Progenitor cell of endocrine pancreas (in vitro differentiated cells): ENCODE measurements around the gene SBK2. TPM values are rescaled to one million over a fixed set of nuclear protein-coding genes. Genes with fewer than 3 reads are reported as not detected.
A peak's percentile ranks its signal among the peaks of the same experiment; 100 is the strongest.

Experiments used
- DNase-seq: peaks from one replicate; pipeline ENCODE4 v3.0.0; 2021; ENCODE audit warnings: low spot score; ENCODE audit not compliant: unreplicated experiment
- H3K27ac Mint-ChIP-seq: 2 replicates; pipeline ENCODE4 v1.8.0; 2021; ENCODE audit warnings: mild to moderate bottlenecking, moderate library complexity, mixed read lengths
- H3K27me3 Mint-ChIP-seq: 2 replicates; pipeline ENCODE4 v1.8.0; 2021; ENCODE audit warnings: mixed read lengths
- H3K36me3 Mint-ChIP-seq: 2 replicates; pipeline ENCODE4 v1.8.0; 2022; ENCODE audit warnings: mixed read lengths; ENCODE audit not compliant: insufficient read depth
- H3K4me1 Mint-ChIP-seq: 2 replicates; pipeline ENCODE4 v1.8.0; 2021; ENCODE audit warnings: low read depth, mixed read lengths
- H3K4me3 Mint-ChIP-seq: 2 replicates; pipeline ENCODE4 v1.8.0; 2021; ENCODE audit warnings: low read depth, mild to moderate bottlenecking, moderate library complexity, mixed read lengths
- H3K9me3 Mint-ChIP-seq: 2 replicates; pipeline ENCODE4 v1.8.0; 2021; ENCODE audit warnings: low read depth, mixed read lengths
- total RNA-seq: library from RNA; stranded (reverse); gene quantifications from 2 replicates; pipeline ENCODE4 v1.2.1, GENCODE V29; 2021
- TF ChIP-seq, protein P1 (sequence below): fragments of 200-600 bp; sonication (generic); IDR thresholded peaks from one replicate; pipeline ENCODE4 v1.5.0; 2021; ENCODE audit warnings: antibody characterized with exemption, mild to moderate bottlenecking; ENCODE audit not compliant: unreplicated experiment

The SBK2 gene
- total RNA-seq, 1 donor from 2014 or later = 2.3 TPM

DNA sequence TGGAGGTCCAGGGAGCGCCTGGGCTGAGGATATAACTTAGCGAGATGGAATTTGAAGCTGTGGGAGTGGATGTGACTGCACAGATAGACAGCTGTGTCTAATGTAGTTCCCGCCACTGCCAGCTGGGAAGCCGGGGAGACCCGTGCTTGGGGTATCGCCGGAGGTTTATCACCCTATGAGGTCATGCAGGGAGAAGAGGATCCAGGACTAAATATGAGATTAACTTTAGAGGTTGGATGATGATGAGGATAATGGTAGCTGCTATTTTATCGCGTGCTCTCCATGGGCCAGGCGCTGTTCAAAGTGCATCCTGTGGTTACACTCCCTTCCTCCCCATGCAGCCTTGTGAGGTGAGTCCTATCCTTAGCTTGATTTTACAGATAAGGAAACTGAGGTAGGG lies 28.8 kb downstream of the SBK2 start:
- Mint-ChIP-seq H3K4me3 (no peak overlapping the region), H3K9me3 (peaks cover 3% of the 10 kb centered on the region), H3K36me3 (no peaks in the 10 kb centered on the region), H3K4me1 (no peaks in the 10 kb centered on the region), H3K27me3 (peaks cover 34% of the 10 kb centered on the region), H3K27ac (no peak overlapping the region)
- DNase-seq = no peak
- TF ChIP-seq, protein P1, sequence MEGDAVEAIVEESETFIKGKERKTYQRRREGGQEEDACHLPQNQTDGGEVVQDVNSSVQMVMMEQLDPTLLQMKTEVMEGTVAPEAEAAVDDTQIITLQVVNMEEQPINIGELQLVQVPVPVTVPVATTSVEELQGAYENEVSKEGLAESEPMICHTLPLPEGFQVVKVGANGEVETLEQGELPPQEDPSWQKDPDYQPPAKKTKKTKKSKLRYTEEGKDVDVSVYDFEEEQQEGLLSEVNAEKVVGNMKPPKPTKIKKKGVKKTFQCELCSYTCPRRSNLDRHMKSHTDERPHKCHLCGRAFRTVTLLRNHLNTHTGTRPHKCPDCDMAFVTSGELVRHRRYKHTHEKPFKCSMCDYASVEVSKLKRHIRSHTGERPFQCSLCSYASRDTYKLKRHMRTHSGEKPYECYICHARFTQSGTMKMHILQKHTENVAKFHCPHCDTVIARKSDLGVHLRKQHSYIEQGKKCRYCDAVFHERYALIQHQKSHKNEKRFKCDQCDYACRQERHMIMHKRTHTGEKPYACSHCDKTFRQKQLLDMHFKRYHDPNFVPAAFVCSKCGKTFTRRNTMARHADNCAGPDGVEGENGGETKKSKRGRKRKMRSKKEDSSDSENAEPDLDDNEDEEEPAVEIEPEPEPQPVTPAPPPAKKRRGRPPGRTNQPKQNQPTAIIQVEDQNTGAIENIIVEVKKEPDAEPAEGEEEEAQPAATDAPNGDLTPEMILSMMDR = no peak

DNA sequence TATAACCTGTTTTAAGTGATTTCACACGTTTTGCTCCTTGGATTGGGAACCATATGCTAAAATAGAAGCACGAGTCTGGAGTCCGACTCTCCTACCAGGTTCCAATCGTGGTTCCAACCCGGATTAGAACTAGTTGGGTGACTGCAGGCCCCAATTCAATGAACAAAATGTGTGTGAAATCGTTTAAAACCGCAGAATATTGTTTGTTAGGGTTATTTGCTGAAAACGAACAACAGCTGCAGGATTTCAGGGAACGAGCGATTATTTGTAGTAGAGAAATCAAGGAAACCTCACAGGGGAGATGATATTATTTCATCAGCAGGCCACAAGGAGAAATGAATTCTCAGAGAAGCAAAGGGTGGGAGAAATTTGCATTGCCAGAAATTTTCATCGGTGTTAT lies 32.0 kb downstream of the SBK2 start:
- H3K9me3 Mint-ChIP-seq = peaks cover 3% of the 10 kb centered on the region
- H3K36me3 Mint-ChIP-seq = no peaks in the 10 kb centered on the region
- H3K27ac Mint-ChIP-seq = no peak overlapping the region
- DNase-seq = no peak
- no peak overlapping the region for H3K4me3 Mint-ChIP-seq
- TF ChIP-seq, protein P1 = no peak
- no peaks in the 10 kb centered on the region for H3K4me1 Mint-ChIP-seq
- peaks cover 41% of the 10 kb centered on the region for H3K27me3 Mint-ChIP-seq

DNA sequence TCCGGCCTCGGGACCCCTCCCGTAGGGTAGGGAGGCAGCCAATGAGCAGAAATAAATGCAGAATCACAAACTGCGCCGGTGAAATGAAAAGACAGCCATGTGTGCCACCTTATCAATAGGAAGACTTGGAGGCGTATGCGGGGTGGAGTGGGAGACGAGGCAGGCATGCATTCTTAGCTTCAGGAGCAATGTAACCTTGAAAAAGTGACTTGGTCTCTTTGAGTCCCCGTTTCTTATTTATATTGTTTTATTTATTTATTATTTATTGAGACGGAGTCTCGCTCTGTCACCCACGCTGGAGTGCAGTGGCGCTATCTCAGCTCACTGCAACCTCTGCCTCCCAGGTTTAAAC lies 32.7 kb downstream of the SBK2 start:
- DNase-seq = no peak
- Mint-ChIP-seq H3K4me3 (no peak overlapping the region), H3K27ac (no peak overlapping the region), H3K4me1 (no peaks in the 10 kb centered on the region), H3K9me3 (peaks cover 3% of the 10 kb centered on the region), H3K36me3 (no peaks in the 10 kb centered on the region), H3K27me3 (peaks cover 42% of the 10 kb centered on the region)
- TF ChIP-seq, protein P1 = no peak

DNA sequence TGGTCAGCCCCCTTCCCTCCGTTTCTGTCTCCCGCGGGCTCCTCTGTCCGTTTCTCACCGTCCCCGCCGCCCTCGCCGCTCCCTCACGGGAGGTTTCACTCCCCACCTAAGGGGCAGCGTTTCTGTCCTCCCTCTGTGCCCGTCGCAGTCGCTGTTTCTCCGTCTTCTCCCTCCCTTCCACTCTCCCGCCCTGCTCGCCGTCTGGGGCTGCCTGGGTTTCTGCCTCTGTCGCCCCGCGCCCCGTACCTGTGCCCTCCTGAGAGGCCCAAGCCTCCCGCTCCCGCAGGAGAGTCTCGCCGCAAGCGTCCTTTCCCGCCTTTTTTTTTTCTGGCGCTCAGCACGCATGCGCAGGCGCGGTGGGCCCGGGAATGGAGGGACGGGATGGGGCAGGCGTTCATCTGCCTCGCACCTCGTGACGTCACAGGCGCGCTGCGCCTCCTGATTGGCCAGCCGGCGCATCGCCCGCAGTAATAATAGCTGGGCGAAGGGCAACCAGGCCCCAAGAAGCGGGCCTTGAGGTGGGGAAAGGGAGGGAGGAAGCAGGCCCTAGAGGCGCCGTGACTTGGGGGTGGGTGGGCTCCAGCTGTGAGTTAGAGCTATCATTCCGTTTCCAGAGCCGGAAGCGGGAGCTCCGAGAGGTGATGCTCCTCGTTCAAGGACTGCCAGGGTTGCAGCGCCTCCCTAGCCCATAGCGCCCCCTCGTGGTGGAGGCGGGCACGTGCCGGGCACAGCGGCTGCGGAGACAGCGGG lies 33.3 kb downstream of the SBK2 start:
- Mint-ChIP-seq H3K36me3 (no peaks in the 10 kb centered on the region), H3K4me1 (no peaks in the 10 kb centered on the region), H3K27me3 (peaks cover 47% of the 10 kb centered on the region), H3K9me3 (peaks cover 3% of the 10 kb centered on the region), H3K4me3 (no peak overlapping the region), H3K27ac (no peak overlapping the region)
- DNase-seq = peak; percentile 78
- TF ChIP-seq, protein P1 = peak; percentile 88

DNA sequence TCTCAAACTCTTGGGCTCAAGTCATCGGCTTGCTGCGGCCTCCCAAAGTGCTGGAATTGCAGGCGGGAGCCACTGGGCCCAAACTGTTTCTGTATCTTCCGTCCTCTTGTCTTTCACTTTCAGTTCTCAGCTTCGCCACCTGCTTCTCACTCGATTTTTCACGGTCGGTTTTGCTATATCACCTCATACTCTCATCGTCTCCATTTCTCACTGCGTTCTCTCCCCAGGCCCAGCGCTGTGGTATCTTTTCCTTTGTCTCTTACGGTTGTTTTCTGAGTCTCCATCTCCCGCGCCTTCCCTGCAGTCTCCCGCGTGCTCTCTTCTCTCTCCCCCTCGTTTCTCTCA lies 33.8 kb downstream of the SBK2 start:
- TF ChIP-seq, protein P1 = no peak
- no peak overlapping the region for H3K27ac Mint-ChIP-seq
- H3K4me1 Mint-ChIP-seq = no peaks in the 10 kb centered on the region
- no peak overlapping the region for H3K4me3 Mint-ChIP-seq
- H3K9me3 Mint-ChIP-seq = peaks cover 3% of the 10 kb centered on the region
- H3K27me3 Mint-ChIP-seq = peaks cover 45% of the 10 kb centered on the region
- DNase-seq = no peak
- H3K36me3 Mint-ChIP-seq = no peaks in the 10 kb centered on the region
